HG02943 (cell line): ENCODE results near the gene SP110.
"Not testable (repeated sequence)": the region's sequence is repeated elsewhere in the genome, so short reads cannot be mapped to it uniquely, and the experiment has no call there.

Experiments used
- ATAC-seq: cut with Tn5 transposase; IDR thresholded peaks from one replicate; pipeline ENCODE4 v1.9.1; 2021; ENCODE audit warnings: mild to moderate bottlenecking, low read depth, moderate library complexity; ENCODE audit not compliant: unreplicated experiment

The SP110 gene

GRCh38 chr2:230130668-230131364 is 89.0 kb downstream of the SP110 start:
- no peak for ATAC-seq

- no peak for ATAC-seq
Observed at GRCh38 chr2:230129343-230129742, 90.4 kb downstream of the SP110 start.

GRCh38 chr2:230128623-230129342 is 91.0 kb downstream of the SP110 start:
- ATAC-seq, result no peak

DNA sequence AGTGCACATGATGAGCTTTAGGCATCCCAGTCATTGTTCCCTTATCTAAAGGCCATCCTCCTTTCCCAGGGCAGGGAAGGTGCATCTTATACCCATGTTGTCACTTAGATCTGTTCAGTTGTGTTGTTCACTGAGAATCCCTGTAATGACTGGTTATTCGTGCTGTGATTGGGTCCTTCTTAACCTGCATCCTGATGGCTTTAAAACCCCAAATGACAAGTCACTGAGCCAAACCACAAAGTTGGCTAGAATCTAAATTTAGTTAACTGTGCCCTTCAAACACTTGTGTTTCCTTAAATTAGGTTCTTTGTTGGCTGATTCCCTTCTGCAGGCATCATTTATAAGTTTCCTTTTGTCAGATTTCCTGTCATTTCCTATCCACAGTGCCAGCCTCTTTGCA is 92.6 kb downstream of the SP110 start:
- no peak for ATAC-seq

DNA sequence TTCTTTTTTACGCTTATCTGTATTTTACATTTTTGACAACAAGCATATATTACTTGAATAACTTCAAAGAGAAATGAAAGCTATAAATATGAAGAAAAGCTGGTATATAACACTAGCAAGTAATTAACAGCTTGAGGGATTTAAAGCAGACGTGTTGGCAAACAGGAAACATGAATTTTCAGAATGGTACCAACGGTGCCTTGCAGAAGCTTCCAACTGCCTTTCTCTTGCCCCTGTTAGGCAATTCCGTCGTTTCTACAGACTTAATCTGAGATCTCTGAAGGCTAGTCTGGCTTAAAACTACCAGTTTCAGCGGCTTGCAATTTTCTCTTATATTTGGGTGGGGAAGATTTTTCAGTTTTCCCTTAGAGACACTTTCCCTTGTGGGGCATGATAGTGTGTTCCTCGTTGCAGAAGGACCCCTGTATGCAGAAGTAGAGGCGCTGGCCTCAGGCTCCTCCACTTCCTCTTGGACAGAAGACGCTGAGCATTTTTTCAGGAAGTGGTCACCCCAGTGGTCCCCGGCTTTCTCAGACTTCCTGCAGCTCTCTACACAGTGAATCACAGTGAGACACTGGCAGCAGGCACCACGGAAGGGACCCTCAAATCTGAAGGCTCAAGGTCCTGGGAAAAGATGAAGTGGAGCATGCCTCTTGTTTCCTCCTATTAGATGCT is 94.9 kb downstream of the SP110 start:
- no peak for ATAC-seq

GRCh38 chr2:230124235-230124634 is 95.5 kb downstream of the SP110 start:
- ATAC-seq, result no peak

DNA sequence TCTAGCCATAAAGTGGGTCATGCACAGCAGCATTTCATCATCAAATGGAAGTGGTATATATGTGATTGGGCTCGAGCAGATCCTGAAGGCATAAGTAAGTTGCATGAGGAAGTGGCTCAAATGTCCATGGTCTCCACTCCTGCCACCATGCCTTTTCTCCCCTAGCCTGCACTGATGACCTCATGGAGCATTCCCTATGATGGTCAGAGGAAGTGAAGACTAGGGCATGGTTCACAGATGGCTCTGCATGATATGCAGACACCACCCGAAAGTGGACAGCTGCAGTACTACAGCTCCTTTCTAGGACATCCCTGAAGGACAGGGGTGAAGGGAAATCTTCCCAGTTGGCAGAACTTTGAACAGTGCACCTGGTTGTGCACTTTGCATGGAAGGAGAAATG is 99.4 kb downstream of the SP110 start:
- ATAC-seq, result not testable (repeated sequence)

DNA sequence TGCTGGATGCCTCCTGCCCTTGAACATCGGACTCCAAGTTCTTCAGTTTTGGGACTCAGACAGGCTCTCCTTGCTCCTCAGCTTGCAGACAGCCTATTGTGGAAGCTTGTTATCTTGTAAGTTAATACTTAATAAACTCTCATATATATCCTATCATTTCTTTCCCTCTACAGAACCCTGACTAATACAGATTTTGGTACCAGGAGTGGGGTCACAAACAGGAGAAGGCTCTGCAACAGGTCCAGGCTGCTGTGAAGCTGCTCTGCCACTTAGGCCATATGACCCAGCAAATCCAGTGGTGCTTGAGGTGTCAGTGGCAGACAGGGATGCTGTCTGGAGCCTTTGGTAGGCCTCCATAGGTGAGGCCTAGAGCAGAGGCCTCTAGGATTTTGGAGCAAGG is 100.0 kb downstream of the SP110 start:
- ATAC-seq, result not testable (repeated sequence)
